Glutamatergic neuron (in vitro differentiated cells): ENCODE data around the gene CFAP92. TPM values are rescaled to one million over a fixed set of nuclear protein-coding genes. Genes with fewer than 3 reads are reported as not detected.

Experiments used
- DNase-seq: peaks from one replicate; pipeline ENCODE4 v3.0.0; 2022
- H3K27ac Mint-ChIP-seq: one replicate; pipeline ENCODE4 v1.8.0; 2020; ENCODE audit warnings: mild to moderate bottlenecking, mixed read lengths, inconsistent platforms; ENCODE audit not compliant: unreplicated experiment
- H3K27me3 Mint-ChIP-seq: one replicate; pipeline ENCODE4 v1.8.0; 2020; ENCODE audit warnings: mild to moderate bottlenecking, moderate library complexity, mixed read lengths, inconsistent platforms; ENCODE audit not compliant: unreplicated experiment
- H3K36me3 Mint-ChIP-seq: one replicate; pipeline ENCODE4 v1.8.0; 2020; ENCODE audit warnings: mild to moderate bottlenecking, mixed read lengths, inconsistent platforms; ENCODE audit not compliant: unreplicated experiment
- H3K4me1 Mint-ChIP-seq: one replicate; pipeline ENCODE4 v1.8.0; 2020; ENCODE audit warnings: mild to moderate bottlenecking, low read depth, mixed read lengths, inconsistent platforms; ENCODE audit not compliant: unreplicated experiment
- H3K4me3 Mint-ChIP-seq: one replicate; pipeline ENCODE4 v1.8.0; 2020; ENCODE audit warnings: mild to moderate bottlenecking, mixed read lengths, inconsistent platforms; ENCODE audit not compliant: unreplicated experiment
- H3K9me3 Mint-ChIP-seq: one replicate; pipeline ENCODE4 v1.8.0; 2020; ENCODE audit warnings: mild to moderate bottlenecking, moderate library complexity, mixed read lengths, inconsistent platforms; ENCODE audit not compliant: unreplicated experiment
- total RNA-seq: library from RNA; stranded (reverse); fragmentation: NEBNext Ultra II Directional; extraction: Animal tissue kit (Norgen Biotek cat#: 25700); gene quantifications from one replicate; pipeline ENCODE4 v1.2.1, GENCODE V29; 2021; ENCODE audit not compliant: unreplicated experiment
- TF ChIP-seq, protein P1 (sequence below): fragments of 200-600 bp; sonication (generic); IDR thresholded peaks from one replicate; pipeline ENCODE4 v1.5.0; 2021; ENCODE audit not compliant: partially characterized antibody, unreplicated experiment

Gene CFAP92
- total RNA-seq, 1 donor from 2014 or later, result 0.15 TPM

DNA sequence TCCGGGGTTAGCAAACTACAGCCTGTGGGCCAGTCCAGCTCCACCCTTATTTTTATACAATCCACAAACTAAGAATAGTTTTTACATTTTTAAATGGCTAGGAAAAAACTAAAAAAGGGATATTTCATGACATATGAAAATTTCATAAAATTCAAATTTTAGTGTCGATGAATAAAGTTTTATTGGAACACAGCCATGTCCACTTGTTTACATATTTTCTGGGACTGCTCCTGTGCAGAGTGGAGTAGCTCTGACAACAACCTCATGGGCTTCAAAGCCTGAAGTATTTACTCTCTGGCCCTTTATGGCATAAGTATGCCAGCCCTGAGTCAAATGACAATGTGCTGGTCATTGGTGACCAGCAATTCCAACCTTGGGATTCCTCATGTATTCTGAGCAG lies 24.4 kb upstream of the CFAP92 start:
- TF ChIP-seq, protein P1, sequence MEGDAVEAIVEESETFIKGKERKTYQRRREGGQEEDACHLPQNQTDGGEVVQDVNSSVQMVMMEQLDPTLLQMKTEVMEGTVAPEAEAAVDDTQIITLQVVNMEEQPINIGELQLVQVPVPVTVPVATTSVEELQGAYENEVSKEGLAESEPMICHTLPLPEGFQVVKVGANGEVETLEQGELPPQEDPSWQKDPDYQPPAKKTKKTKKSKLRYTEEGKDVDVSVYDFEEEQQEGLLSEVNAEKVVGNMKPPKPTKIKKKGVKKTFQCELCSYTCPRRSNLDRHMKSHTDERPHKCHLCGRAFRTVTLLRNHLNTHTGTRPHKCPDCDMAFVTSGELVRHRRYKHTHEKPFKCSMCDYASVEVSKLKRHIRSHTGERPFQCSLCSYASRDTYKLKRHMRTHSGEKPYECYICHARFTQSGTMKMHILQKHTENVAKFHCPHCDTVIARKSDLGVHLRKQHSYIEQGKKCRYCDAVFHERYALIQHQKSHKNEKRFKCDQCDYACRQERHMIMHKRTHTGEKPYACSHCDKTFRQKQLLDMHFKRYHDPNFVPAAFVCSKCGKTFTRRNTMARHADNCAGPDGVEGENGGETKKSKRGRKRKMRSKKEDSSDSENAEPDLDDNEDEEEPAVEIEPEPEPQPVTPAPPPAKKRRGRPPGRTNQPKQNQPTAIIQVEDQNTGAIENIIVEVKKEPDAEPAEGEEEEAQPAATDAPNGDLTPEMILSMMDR, result no peak
- Mint-ChIP-seq H3K9me3 (peaks cover 1% of the 10 kb centered on the region), H3K4me1 (peaks cover 12% of the 10 kb centered on the region), H3K4me3 (no peak overlapping the region), H3K36me3 (no peaks in the 10 kb centered on the region), H3K27me3 (peaks cover 4% of the 10 kb centered on the region), H3K27ac (no peak overlapping the region)
- no peak for DNase-seq

DNA sequence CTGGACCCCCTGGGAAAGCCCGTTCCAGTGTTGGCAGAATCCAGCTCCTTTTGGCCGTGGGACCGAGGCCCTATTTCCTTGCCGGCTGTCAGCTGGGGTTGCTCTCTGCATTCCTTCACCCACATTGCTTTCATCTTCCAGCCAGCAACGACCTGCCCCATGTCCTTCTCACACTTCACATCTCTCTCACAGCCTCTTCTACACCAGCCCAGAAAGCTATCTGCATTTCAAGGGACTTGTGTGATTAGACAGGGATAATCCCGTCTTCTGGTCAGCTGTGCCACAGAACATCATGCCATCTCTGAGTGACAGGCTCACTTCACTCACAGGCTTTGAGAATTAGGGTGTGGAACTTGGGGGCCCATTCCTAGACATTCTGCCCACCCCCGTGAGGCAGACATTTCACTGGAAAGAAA lies 23.6 kb upstream of the CFAP92 start:
- peaks cover 12% of the 10 kb centered on the region for H3K4me1 Mint-ChIP-seq

GRCh38 chr3:129016720-129017483 lies 23.0 kb upstream of the CFAP92 start:
- H3K27ac Mint-ChIP-seq, result no peak overlapping the region
- TF ChIP-seq, protein P1, result no peak
- H3K9me3 Mint-ChIP-seq, result peaks cover 6% of the 10 kb centered on the region
- H3K36me3 Mint-ChIP-seq, result no peaks in the 10 kb centered on the region
- no peak overlapping the region for H3K4me3 Mint-ChIP-seq
- H3K27me3 Mint-ChIP-seq, result peaks cover 4% of the 10 kb centered on the region
- DNase-seq, result no peak
- H3K4me1 Mint-ChIP-seq, result peaks cover 12% of the 10 kb centered on the region

More for the DNA sequence above, 23.6 kb upstream of the CFAP92 start:
- Mint-ChIP-seq H3K4me3 (peak overlapping the region; percentile 35), H3K36me3 (no peaks in the 10 kb centered on the region), H3K9me3 (peaks cover 6% of the 10 kb centered on the region), H3K27ac (no peak overlapping the region), H3K27me3 (peaks cover 7% of the 10 kb centered on the region)
- TF ChIP-seq, protein P1, result no peak
- no peak for DNase-seq

DNA sequence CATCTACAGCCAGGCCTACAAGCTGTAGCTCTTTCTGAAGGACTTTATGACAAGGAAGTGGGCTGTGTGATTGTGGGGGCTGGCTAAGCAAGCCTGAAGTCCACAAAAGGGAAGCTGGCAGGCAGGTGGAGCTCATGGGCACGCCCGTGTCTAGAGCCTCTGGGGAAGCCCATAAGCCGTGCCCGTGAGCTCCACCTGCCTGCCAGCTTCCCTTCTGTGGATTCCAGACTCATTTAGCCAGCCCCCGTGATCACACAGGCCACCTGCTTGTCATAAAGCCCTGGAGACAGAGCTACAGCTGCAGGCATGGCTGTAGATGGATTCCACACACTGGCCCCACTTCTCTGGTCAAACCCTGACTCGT lies 22.5 kb upstream of the CFAP92 start:
- H3K4me1 Mint-ChIP-seq, result peaks cover 12% of the 10 kb centered on the region
- no peak overlapping the region for H3K4me3 Mint-ChIP-seq
- peaks cover 6% of the 10 kb centered on the region for H3K9me3 Mint-ChIP-seq
- H3K27ac Mint-ChIP-seq, result no peak overlapping the region
- DNase-seq, result no peak
- TF ChIP-seq, protein P1, result no peak
- H3K27me3 Mint-ChIP-seq, result peaks cover 4% of the 10 kb centered on the region
- H3K36me3 Mint-ChIP-seq, result no peaks in the 10 kb centered on the region

DNA sequence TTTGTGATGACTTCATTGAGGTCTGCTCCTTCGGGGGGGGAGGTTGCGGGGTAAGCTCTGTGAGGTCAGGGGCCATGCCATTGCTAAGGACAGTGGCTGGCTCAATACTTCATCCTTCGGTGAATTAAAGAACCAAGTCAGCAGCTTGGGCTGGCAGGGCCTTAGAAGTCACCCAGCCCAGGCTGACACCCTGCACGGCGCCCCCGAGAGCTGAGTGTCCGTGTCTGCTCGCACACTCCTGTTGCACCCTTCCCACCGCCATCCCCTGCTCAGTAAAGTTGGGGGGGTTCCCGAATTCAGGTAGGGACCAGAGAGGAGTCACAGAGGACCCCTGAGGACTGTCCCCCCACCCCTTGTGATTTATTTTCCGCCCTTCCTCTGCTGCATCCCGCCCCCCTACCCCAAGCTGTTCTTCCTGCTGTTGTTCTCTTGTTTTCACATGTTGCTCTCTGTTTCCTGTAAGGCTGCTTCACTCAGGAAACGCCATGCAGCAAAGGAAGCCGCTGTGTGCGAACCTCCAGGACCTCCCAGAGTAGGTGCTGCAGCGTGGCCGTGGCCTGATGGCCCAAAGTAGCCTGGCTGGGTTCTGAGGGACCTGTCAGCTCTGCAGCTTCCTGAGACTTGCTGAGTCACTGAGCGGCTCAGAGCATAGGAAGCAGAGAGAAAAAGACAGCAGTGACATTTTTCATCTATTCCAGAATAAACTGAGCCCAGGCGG lies 21.7 kb upstream of the CFAP92 start:
- DNase-seq, result no peak
- H3K36me3 Mint-ChIP-seq, result no peaks in the 10 kb centered on the region
- H3K27me3 Mint-ChIP-seq, result peaks cover 4% of the 10 kb centered on the region
- no peak overlapping the region for H3K4me3 Mint-ChIP-seq
- H3K27ac Mint-ChIP-seq, result no peak overlapping the region
- H3K4me1 Mint-ChIP-seq, result peaks cover 12% of the 10 kb centered on the region
- TF ChIP-seq, protein P1, result no peak
- peaks cover 6% of the 10 kb centered on the region for H3K9me3 Mint-ChIP-seq
